Measurements from ENCODE around the gene CHST11. TPM values are rescaled to one million over a fixed set of nuclear protein-coding genes. Genes with fewer than 3 reads are reported as not detected.
"Not testable (repeated sequence)": the region's sequence is repeated elsewhere in the genome, so short reads cannot be mapped to it uniquely, and the experiment has no call there.

CHST11 gene
- total RNA-seq, 1 experiment from 2014 or later: 8.4 TPM

GRCh38 chr12:104802208-104802607, 345.5 kb downstream of the CHST11 start:
- DNase-seq (ENCODE audit: low spot score): no peak

DNA sequence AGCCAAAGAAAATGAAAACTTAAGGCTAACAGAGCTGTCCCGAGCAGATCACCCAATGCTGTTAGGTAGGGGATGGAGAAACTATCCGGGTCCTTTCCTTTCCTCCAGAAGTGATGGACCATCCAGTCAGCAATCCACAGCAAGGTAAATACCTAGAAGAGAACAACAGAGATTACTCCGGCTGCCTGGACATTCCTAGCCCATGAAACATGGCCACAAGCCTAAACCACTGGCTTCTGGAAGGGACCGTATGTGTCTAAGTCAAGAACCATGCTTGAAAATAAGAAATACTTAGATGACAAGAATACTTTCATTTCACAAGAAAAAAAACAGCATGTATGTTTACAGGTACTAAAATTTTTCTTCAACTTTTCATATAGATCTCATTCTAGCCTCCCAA, 348.4 kb downstream of the CHST11 start:
- DNase-seq (ENCODE audit: low spot score): peak; percentile 23

DNA sequence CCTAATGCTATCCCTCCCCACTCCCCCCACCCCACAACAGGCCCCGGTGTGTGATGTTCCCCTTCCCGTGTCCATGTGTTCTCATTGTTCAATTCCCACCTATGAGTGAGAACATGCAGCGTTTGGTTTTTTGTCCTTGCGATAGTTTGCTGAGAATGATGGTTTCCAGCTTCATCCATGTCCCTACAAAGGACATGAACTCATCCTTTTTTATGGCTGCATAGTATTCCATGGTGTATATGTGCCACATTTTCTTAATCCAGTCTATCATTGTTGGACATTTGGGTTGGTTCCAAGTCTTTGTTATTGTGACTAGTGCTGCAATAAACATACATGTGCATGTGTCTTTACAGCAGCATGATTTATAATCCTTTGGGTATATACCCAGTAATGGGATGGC, 349.4 kb downstream of the CHST11 start:
- not testable (repeated sequence) for DNase-seq (ENCODE audit: low spot score)

- no peak for DNase-seq (ENCODE audit: low spot score)
These were observed 352.5 kb downstream of the CHST11 start for GRCh38 chr12:104809251-104809650.

GRCh38 chr12:104809706-104810385, 353.1 kb downstream of the CHST11 start:
- no peak for DNase-seq (ENCODE audit: low spot score)

Other genes with a start within 250 kb of the CHST11 start
- gene TXNRD1, start 241.2 kb upstream of the CHST11 start, total RNA-seq (2014; rRNA removed; shearing (Covaris generic)): 618 and 939 TPM in 2 replicates
- 1.1 and 5.7 TPM in 2 replicates for gene EID3, start 153.2 kb upstream of the CHST11 start, total RNA-seq (2014; rRNA removed; shearing (Covaris generic))